GM23338 (cell line): ENCODE measurements around the gene RBM24. TPM values are rescaled to one million over a fixed set of nuclear protein-coding genes. Genes with fewer than 3 reads are reported as not detected.

Source experiments
- ATAC-seq: fragments of 200-7000 bp; cut with Tn5 transposase; 3 replicates; pipeline ENCODE4 v1.9.1; 2020
- DNase-seq: peaks from one replicate; pipeline ENCODE4 v3.0.0-alpha.2; 2015; ENCODE audit warnings: low spot score
- H2AFZ ChIP-seq: fragments of 200-600 bp; sonication (generic); 2 replicates; pipeline ENCODE4 v1.8.0; 2016; ENCODE audit warnings: antibody characterized with exemption, mild to moderate bottlenecking, moderate library complexity
- H3F3A ChIP-seq: fragments of 200-600 bp; sonication (generic); replicated peaks from 2 replicates; pipeline ENCODE4 v1.8.0; 2017; ENCODE audit warnings: antibody characterized with exemption, mixed run types, low read depth
- H3K27ac ChIP-seq: fragments of 200-600 bp; sonication (generic); 2 replicates; pipeline ENCODE4 v1.6.1; 2016; ENCODE audit warnings: low read depth
- H3K27me3 ChIP-seq: fragments of 200-600 bp; sonication (generic); 2 replicates; pipeline ENCODE4 v1.8.0; 2016; ENCODE audit warnings: mild to moderate bottlenecking, mixed run types, moderate library complexity; ENCODE audit not compliant: insufficient read depth
- H3K36me3 ChIP-seq: fragments of 200-600 bp; sonication (generic); 2 replicates; pipeline ENCODE4 v1.8.0; 2016; ENCODE audit warnings: mild to moderate bottlenecking; ENCODE audit not compliant: insufficient read depth
- H3K4me1 ChIP-seq: fragments of 200-600 bp; sonication (generic); 2 replicates; pipeline ENCODE4 v1.8.0; 2016; ENCODE audit warnings: mild to moderate bottlenecking, moderate library complexity; ENCODE audit not compliant: insufficient read depth
- H3K4me2 ChIP-seq: fragments of 200-600 bp; sonication (generic); 2 replicates; pipeline ENCODE4 v1.7.1; 2017; ENCODE audit warnings: mixed run types
- H3K4me3 ChIP-seq: fragments of 200-600 bp; sonication (generic); 2 replicates; pipeline ENCODE4 v1.6.1; 2016; ENCODE audit warnings: mixed run types
- H3K79me2 ChIP-seq: fragments of 200-600 bp; sonication (generic); replicated peaks from 2 replicates; pipeline ENCODE4 v1.8.0; 2017; ENCODE audit warnings: mild to moderate bottlenecking; ENCODE audit not compliant: insufficient read depth
- H3K9me2 ChIP-seq: fragments of 200-600 bp; sonication (generic); 2 replicates; pipeline ENCODE4 v1.8.0; 2017; ENCODE audit not compliant: insufficient read depth
- H4K20me1 ChIP-seq: fragments of 200-600 bp; sonication (generic); replicated peaks from 2 replicates; pipeline ENCODE4 v1.8.0; 2017; ENCODE audit warnings: mild to moderate bottlenecking; ENCODE audit not compliant: insufficient read depth
- H3K27ac Mint-ChIP-seq: 2 replicates; pipeline ENCODE4 v1.8.0; 2020; ENCODE audit warnings: inconsistent platforms, mild to moderate bottlenecking, moderate library complexity, mixed read lengths
- H3K27me3 Mint-ChIP-seq: 3 replicates; pipeline ENCODE4 v1.8.0; 2022; ENCODE audit warnings: low read depth, mild to moderate bottlenecking, moderate library complexity, mixed read lengths, inconsistent platforms; ENCODE audit not compliant: insufficient read depth, poor library complexity
- H3K36me3 Mint-ChIP-seq: 3 replicates; pipeline ENCODE4 v1.8.0; 2021; ENCODE audit warnings: low read depth, mild to moderate bottlenecking, inconsistent platforms, moderate library complexity, mixed read lengths
- H3K4me1 Mint-ChIP-seq: 3 replicates; pipeline ENCODE4 v1.8.0; 2020; ENCODE audit warnings: mild to moderate bottlenecking, inconsistent platforms, mixed read lengths
- H3K4me3 Mint-ChIP-seq: 3 replicates; pipeline ENCODE4 v1.8.0; 2021; ENCODE audit warnings: moderate library complexity, mild to moderate bottlenecking, inconsistent platforms, mixed read lengths
- H3K9me3 Mint-ChIP-seq: 3 replicates; pipeline ENCODE4 v1.8.0; 2020; ENCODE audit warnings: moderate library complexity, mild to moderate bottlenecking, inconsistent platforms, mixed read lengths
- CREB1 ChIP-seq: fragments of 250-450 bp; sonication (Bioruptor Pico); IDR thresholded peaks from 2 replicates; pipeline ENCODE4 v1.5.0; 2020; ENCODE audit warnings: low read depth, mild to moderate bottlenecking, moderate library complexity
- CTCF ChIP-seq, 2 experiments: fragments of 200-600 bp in 1 of 2; sonication (generic) in 1 of 2; conservative IDR thresholded peaks; 2 replicates each; pipeline versions ENCODE4 v1.5.1 to v1.6.1; 2016 to 2017; ENCODE audit warnings: antibody characterized with exemption in 2 of 2, low read depth in 2 of 2, mild to moderate bottlenecking in 2 of 2, moderate library complexity in 1 of 2
- EZH2 ChIP-seq: fragments of 200-600 bp; sonication (generic); IDR thresholded peaks from one replicate; pipeline ENCODE4 v1.8.0; 2017; ENCODE audit warnings: antibody characterized with exemption, mild to moderate bottlenecking, low read depth; ENCODE audit not compliant: unreplicated experiment
- JUNB ChIP-seq: IDR thresholded peaks from one replicate; pipeline ENCODE4 v1.6.1; 2016; ENCODE audit warnings: antibody characterized with exemption; ENCODE audit not compliant: unreplicated experiment
- NANOG ChIP-seq: IDR thresholded peaks from 2 replicates; pipeline ENCODE4 v1.6.1; 2016; ENCODE audit warnings: antibody characterized with exemption, borderline replicate concordance
- REST ChIP-seq: IDR thresholded peaks from one replicate; pipeline ENCODE4 v1.6.1; 2018; ENCODE audit warnings: antibody characterized with exemption; ENCODE audit not compliant: unreplicated experiment
- STAT1 ChIP-seq: IDR thresholded peaks from one replicate; pipeline ENCODE4 v1.6.1; 2016; ENCODE audit warnings: antibody characterized with exemption; ENCODE audit not compliant: unreplicated experiment
- ZNF114 ChIP-seq: fragments of 250-450 bp; sonication (Bioruptor Pico); IDR thresholded peaks from 2 replicates; pipeline ENCODE4 v1.5.0; 2020; ENCODE audit warnings: mild to moderate bottlenecking, moderate library complexity
- ZNF462 ChIP-seq: fragments of 250-450 bp; sonication (Bioruptor Pico); IDR thresholded peaks from 2 replicates; pipeline ENCODE4 v1.5.0; 2020; ENCODE audit warnings: mild to moderate bottlenecking, moderate library complexity
- polyA plus RNA-seq: library from polyadenylated mRNA; unstranded; fragments of >200 nt; fragmentation: Nextera tagmentation; extraction: Ambion mirVana; gene quantifications from 2 replicates; pipeline ENCODE4 v1.2.1, GENCODE V29; 2016
- total RNA-seq: library from RNA; depleted of rRNA; stranded (reverse); fragments of >200 nt; shearing (Covaris generic); gene quantifications from 2 replicates; pipeline ENCODE4 v1.2.3, GENCODE V29; 2014

The RBM24 gene
- total and polyA plus RNA-seq, 2 experiments from 2014 or later: 0.27 to 1.3 TPM

GRCh38 chr6:17292600-17293133 lies 11.5 kb downstream of the RBM24 start (continued):
- TF ChIP-seq ZNF462 (no peak), NANOG (no peak), EZH2 (no peak)

- Histone ChIP-seq H3K4me2 (no peak overlapping the region), H4K20me1 (no peaks in the 10 kb centered on the region), H3K27me3 (no peaks in the 10 kb centered on the region), H3K27ac (no peak overlapping the region), H3K4me3 (no peak overlapping the region), H3K9me2 (no peaks in the 10 kb centered on the region), H3F3A (no peaks in the 10 kb centered on the region), H3K36me3 (no peaks in the 10 kb centered on the region), H3K4me1 (no peaks in the 10 kb centered on the region), H3K79me2 (no peaks in the 10 kb centered on the region), H2AFZ (no peak overlapping the region)
- ATAC-seq: no peak
- no peak for DNase-seq
- Mint-ChIP-seq H3K27ac (no peak overlapping the region), H3K36me3 (no peaks in the 10 kb centered on the region), H3K4me3 (no peak overlapping the region), H3K9me3 (no peaks in the 10 kb centered on the region), H3K4me1 (no peaks in the 10 kb centered on the region), H3K27me3 (no peaks in the 10 kb centered on the region)
- TF ChIP-seq CREB1 (CRISPR knock-in tag) (no peak), JUNB (no peak), STAT1 (no peak), REST (no peak), CTCF (conservative IDR thresholded peaks at IDR 0.05; ENCODE audit: low read depth in 2 of 2) (no peak), ZNF114 (CRISPR knock-in tag) (no peak), EZH2 (no peak)
Measured at GRCh38 chr6:17293395-17293794, 12.2 kb downstream of the RBM24 start.
